Neural cell (in vitro differentiated cells): ENCODE data around the gene ISCA2. TPM values are rescaled to one million over a fixed set of nuclear protein-coding genes. Genes with fewer than 3 reads are reported as not detected.

Experiments used
- H2AFZ ChIP-seq: fragments of 200-600, 300-800 bp; sonication (generic), shearing (Covaris generic); 2 replicates; pipeline ENCODE4 v1.6.0; 2014; ENCODE audit warnings: low read depth, mild to moderate bottlenecking, antibody characterized with exemption, low read length, moderate library complexity
- H3F3A ChIP-seq: fragments of 200-600 bp; shearing (Covaris generic); 2 replicates; pipeline ENCODE4 v1.6.1; 2016; ENCODE audit warnings: mild to moderate bottlenecking, moderate library complexity, mixed read lengths, antibody characterized with exemption, low read length; ENCODE audit not compliant: insufficient read depth, poor library complexity, severe bottlenecking
- H3K27ac ChIP-seq: fragments of 200-600, 300-800 bp; sonication (generic), shearing (Covaris generic); 2 replicates; pipeline ENCODE4 v1.5.1; 2014; ENCODE audit warnings: mild to moderate bottlenecking, low read length, moderate library complexity
- H3K27me3 ChIP-seq: fragments of 300-800, 200-600 bp; sonication (generic), shearing (Covaris generic); 2 replicates; pipeline ENCODE4 v1.6.0; 2014; ENCODE audit warnings: mild to moderate bottlenecking, low read depth, low read length, moderate library complexity; ENCODE audit not compliant: insufficient read depth
- H3K36me3 ChIP-seq: fragments of 300-800, 200-600 bp; sonication (generic), shearing (Covaris generic); 2 replicates; pipeline ENCODE4 v1.5.1; 2014; ENCODE audit warnings: mild to moderate bottlenecking, antibody characterized with exemption, low read length, moderate library complexity; ENCODE audit not compliant: insufficient read depth
- H3K4me2 ChIP-seq: fragments of 300-800, 200-600 bp; sonication (generic), shearing (Covaris generic); 2 replicates; pipeline ENCODE4 v1.6.0; 2014; ENCODE audit warnings: mild to moderate bottlenecking, low read length
- H3K4me3 ChIP-seq: fragments of 300-800, 200-600 bp; sonication (generic), shearing (Covaris generic); 2 replicates; pipeline ENCODE4 v1.5.1; 2014; ENCODE audit warnings: mild to moderate bottlenecking, low read length, moderate library complexity
- H3K79me2 ChIP-seq: fragments of 200-600 bp; shearing (Covaris generic); replicated peaks from 2 replicates; pipeline ENCODE4 v1.6.0; 2014; ENCODE audit warnings: mild to moderate bottlenecking, low read length, moderate library complexity; ENCODE audit not compliant: insufficient read depth
- H3K9ac ChIP-seq: fragments of 300-800, 200-600 bp; sonication (generic), shearing (Covaris generic); 2 replicates; pipeline ENCODE4 v1.6.1; 2016; ENCODE audit warnings: mild to moderate bottlenecking, low read length, mixed read lengths
- H3K9me2 ChIP-seq: fragments of 200-600 bp; shearing (Covaris generic); 2 replicates; pipeline ENCODE4 v1.6.1; 2016; ENCODE audit warnings: mild to moderate bottlenecking, low read length, mixed read lengths; ENCODE audit not compliant: insufficient read depth
- H3K9me3 ChIP-seq: fragments of 200-600, 300-800 bp; sonication (generic), shearing (Covaris generic); 2 replicates; pipeline ENCODE4 v1.6.1; 2016; ENCODE audit warnings: mild to moderate bottlenecking, mixed run types, low read length, moderate library complexity, mixed read lengths
- H4K20me1 ChIP-seq: fragments of 200-600 bp; shearing (Covaris generic); 2 replicates; pipeline ENCODE4 v1.6.1; 2016; ENCODE audit warnings: mild to moderate bottlenecking, mixed run types; ENCODE audit not compliant: insufficient read depth
- EP300 ChIP-seq: fragments of 450-650 bp; conservative IDR thresholded peaks from 2 replicates; pipeline ENCODE4 v1.6.1; 2014; ENCODE audit warnings: antibody characterized with exemption, mild to moderate bottlenecking, moderate library complexity; ENCODE audit not compliant: poor library complexity, severe bottlenecking
- EZH2 ChIP-seq: fragments of 200-600, 300-800 bp; shearing (Covaris generic), sonication (generic); IDR thresholded peaks from 2 replicates; pipeline ENCODE4 v1.6.1; 2014; ENCODE audit warnings: antibody characterized with exemption, low read length, borderline replicate concordance, mild to moderate bottlenecking; ENCODE audit not compliant: insufficient read depth, poor library complexity, severe bottlenecking
- MXI1 ChIP-seq: fragments of 450-650 bp; conservative IDR thresholded peaks from 2 replicates; pipeline ENCODE4 v1.6.1; 2014; ENCODE audit warnings: antibody characterized with exemption, mild to moderate bottlenecking; ENCODE audit not compliant: poor library complexity, severe bottlenecking
- POLR2AphosphoS5 ChIP-seq: IDR thresholded peaks from 2 replicates; pipeline ENCODE4 v1.6.1; 2012
- RAD21 ChIP-seq: fragments of 450-650 bp; conservative IDR thresholded peaks from 2 replicates; pipeline ENCODE4 v1.6.1; 2014; ENCODE audit warnings: antibody characterized with exemption, mild to moderate bottlenecking, moderate library complexity
- SMC3 ChIP-seq: fragments of 450-650 bp; conservative IDR thresholded peaks from 2 replicates; pipeline ENCODE4 v1.6.1; 2014; ENCODE audit warnings: antibody characterized with exemption, mild to moderate bottlenecking, moderate library complexity; ENCODE audit not compliant: poor library complexity
- TAF1 ChIP-seq: IDR thresholded peaks from 2 replicates; pipeline ENCODE4 v1.6.1; 2012; ENCODE audit warnings: low read depth
- polyA plus RNA-seq: library from polyadenylated mRNA; depleted of rRNA; stranded (reverse); fragments of >200 nt; gene quantifications from 2 replicates; pipeline ENCODE4 v1.2.3, GENCODE V29; 2014
- TF ChIP-seq, protein P1 (sequence below): IDR thresholded peaks from 2 replicates; pipeline ENCODE4 v1.6.1; 2012; ENCODE audit warnings: borderline replicate concordance
- TF ChIP-seq, protein P2 (sequence below): fragments of 450-650 bp; IDR thresholded peaks from 2 replicates; pipeline ENCODE4 v1.5.1; 2014; ENCODE audit warnings: antibody characterized with exemption, mild to moderate bottlenecking, moderate library complexity; ENCODE audit not compliant: poor library complexity, severe bottlenecking

ISCA2 gene
- polyA plus RNA-seq, 1 donor from 2014 or later = 45.1 TPM

DNA sequence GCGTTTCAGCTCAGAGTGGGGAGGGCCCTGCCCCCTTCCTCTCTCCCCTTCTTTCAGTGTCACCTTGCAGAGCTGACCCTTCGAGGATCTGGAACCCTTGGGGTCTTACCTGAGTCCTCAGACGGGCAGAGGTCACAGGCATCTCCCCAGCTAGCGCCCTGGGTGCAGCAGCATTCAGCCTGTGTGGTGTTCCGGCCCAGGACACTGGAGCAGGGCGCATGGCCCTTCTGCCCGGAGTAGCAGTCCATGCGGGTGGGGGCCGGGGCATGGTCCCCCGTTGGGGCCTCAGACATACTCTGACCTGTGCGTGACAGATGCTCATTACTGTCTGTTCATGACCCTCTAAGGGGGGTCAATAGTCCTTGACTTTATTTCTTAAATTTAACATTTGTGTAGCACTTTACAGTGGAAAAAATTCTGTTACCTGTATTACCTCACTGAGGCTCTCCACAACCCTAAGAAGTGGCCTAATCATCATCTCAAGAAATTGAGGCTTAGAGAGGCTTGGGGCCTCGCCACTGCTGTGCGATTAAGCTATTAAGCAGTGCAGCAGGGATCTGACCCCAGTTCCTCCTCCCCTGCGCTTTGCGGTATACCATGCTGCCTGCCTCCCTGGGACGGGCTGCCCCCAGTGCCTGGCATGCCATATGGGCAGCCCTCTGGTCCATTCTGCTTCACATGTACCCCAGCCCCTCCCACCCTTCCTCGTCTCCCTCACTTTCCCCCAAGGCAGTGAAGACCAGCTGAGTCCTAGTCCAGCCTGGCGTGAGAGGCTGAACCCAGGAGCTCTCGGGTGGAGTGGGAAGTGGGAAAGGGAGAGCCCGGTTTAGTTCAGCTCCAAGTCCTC lies 11.5 kb downstream of the ISCA2 start:
- Histone ChIP-seq H3K27me3 (no peaks in the 10 kb centered on the region), H4K20me1 (no peaks in the 10 kb centered on the region), H2AFZ (no peak overlapping the region), H3K36me3 (no peaks in the 10 kb centered on the region), H3K9me2 (no peaks in the 10 kb centered on the region), H3K27ac (no peak overlapping the region), H3K4me3 (no peak overlapping the region), H3K9ac (no peak overlapping the region), H3F3A (no peaks in the 10 kb centered on the region), H3K9me3 (no peaks in the 10 kb centered on the region), H3K79me2 (no peaks in the 10 kb centered on the region), H3K4me2 (no peak overlapping the region)
- TF ChIP-seq EZH2 = no peak
- TF ChIP-seq, protein P1, sequence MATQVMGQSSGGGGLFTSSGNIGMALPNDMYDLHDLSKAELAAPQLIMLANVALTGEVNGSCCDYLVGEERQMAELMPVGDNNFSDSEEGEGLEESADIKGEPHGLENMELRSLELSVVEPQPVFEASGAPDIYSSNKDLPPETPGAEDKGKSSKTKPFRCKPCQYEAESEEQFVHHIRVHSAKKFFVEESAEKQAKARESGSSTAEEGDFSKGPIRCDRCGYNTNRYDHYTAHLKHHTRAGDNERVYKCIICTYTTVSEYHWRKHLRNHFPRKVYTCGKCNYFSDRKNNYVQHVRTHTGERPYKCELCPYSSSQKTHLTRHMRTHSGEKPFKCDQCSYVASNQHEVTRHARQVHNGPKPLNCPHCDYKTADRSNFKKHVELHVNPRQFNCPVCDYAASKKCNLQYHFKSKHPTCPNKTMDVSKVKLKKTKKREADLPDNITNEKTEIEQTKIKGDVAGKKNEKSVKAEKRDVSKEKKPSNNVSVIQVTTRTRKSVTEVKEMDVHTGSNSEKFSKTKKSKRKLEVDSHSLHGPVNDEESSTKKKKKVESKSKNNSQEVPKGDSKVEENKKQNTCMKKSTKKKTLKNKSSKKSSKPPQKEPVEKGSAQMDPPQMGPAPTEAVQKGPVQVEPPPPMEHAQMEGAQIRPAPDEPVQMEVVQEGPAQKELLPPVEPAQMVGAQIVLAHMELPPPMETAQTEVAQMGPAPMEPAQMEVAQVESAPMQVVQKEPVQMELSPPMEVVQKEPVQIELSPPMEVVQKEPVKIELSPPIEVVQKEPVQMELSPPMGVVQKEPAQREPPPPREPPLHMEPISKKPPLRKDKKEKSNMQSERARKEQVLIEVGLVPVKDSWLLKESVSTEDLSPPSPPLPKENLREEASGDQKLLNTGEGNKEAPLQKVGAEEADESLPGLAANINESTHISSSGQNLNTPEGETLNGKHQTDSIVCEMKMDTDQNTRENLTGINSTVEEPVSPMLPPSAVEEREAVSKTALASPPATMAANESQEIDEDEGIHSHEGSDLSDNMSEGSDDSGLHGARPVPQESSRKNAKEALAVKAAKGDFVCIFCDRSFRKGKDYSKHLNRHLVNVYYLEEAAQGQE = no peak
- TF ChIP-seq SMC3 = no peak
- no peak for TF ChIP-seq TAF1
- no peak for TF ChIP-seq POLR2AphosphoS5

DNA sequence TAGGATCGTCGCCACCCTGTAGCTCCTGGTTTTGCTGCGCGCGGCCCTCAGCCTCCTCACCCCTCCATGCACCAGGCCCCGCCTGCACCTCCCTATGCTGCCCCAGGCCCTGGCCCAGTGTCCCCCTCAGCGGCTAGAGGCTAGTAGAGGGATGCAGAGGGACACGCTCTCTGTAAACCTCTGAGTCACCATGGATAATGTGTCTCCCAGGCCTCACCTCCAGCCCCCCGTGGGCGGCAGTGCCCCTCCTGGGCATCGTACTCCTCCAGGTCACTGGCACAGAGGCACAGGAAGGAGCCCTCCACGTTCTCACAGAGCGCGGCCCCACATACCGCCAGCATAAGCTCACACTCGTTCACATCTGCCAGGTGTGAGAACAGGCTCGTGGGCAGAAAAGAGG lies 12.3 kb downstream of the ISCA2 start:
- no peak overlapping the region for H3K4me3 ChIP-seq
- no peak for TF ChIP-seq POLR2AphosphoS5
- no peak for TF ChIP-seq EZH2
- no peak for TF ChIP-seq EP300
- TF ChIP-seq, protein P1 = no peak
- TF ChIP-seq SMC3 = no peak
- TF ChIP-seq, protein P2, sequence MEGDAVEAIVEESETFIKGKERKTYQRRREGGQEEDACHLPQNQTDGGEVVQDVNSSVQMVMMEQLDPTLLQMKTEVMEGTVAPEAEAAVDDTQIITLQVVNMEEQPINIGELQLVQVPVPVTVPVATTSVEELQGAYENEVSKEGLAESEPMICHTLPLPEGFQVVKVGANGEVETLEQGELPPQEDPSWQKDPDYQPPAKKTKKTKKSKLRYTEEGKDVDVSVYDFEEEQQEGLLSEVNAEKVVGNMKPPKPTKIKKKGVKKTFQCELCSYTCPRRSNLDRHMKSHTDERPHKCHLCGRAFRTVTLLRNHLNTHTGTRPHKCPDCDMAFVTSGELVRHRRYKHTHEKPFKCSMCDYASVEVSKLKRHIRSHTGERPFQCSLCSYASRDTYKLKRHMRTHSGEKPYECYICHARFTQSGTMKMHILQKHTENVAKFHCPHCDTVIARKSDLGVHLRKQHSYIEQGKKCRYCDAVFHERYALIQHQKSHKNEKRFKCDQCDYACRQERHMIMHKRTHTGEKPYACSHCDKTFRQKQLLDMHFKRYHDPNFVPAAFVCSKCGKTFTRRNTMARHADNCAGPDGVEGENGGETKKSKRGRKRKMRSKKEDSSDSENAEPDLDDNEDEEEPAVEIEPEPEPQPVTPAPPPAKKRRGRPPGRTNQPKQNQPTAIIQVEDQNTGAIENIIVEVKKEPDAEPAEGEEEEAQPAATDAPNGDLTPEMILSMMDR = no peak
- no peak for TF ChIP-seq MXI1
- no peak for TF ChIP-seq TAF1
- no peak for TF ChIP-seq RAD21
- no peak overlapping the region for H2AFZ ChIP-seq
- no peak overlapping the region for H3K9ac ChIP-seq
- H3F3A ChIP-seq = no peaks in the 10 kb centered on the region
- no peak overlapping the region for H3K4me2 ChIP-seq
- no peak overlapping the region for H3K27ac ChIP-seq
- no peaks in the 10 kb centered on the region for H3K9me3 ChIP-seq
- H3K9me2 ChIP-seq = no peaks in the 10 kb centered on the region
- H3K79me2 ChIP-seq = no peaks in the 10 kb centered on the region
- no peaks in the 10 kb centered on the region for H3K36me3 ChIP-seq
- no peaks in the 10 kb centered on the region for H3K27me3 ChIP-seq
- no peaks in the 10 kb centered on the region for H4K20me1 ChIP-seq
